ENCODE results near the gene POP7.

- TF ChIP-seq CTCF (IDR thresholded peaks at IDR 0.05 in 4 of 5, conservative IDR thresholded peaks at IDR 0.05 in 1 of 5), result no peak
- no peak for TF ChIP-seq POLR2A (IDR thresholded peaks at IDR 0.05)
These were observed 18.7 kb upstream of the POP7 start for GRCh38 chr7:100687261-100687660.
